Body of pancreas (tissue), 4 donors: ENCODE data around the gene WNT3A. TPM values are rescaled to one million over a fixed set of nuclear protein-coding genes. Genes with fewer than 3 reads are reported as not detected.

Experiments
- ATAC-seq: fragments of 150-250 bp; one replicate; pipeline ENCODE4 v1.9.1; 2016
- DNase-seq, 4 donors: peaks; one replicate each; pipeline ENCODE4 v3.0.0-alpha.2; 2019
- H3K27ac ChIP-seq, 4 donors: fragments of 200-600 bp; sonication (generic); 1 replicate in 3 of 4; 2 replicates in 1 of 4; pipeline versions ENCODE4 v1.5.1 to v1.6.1; 2016 to 2019; ENCODE audit warnings: mild to moderate bottlenecking in 1 of 4, mixed read lengths in 1 of 4, moderate library complexity in 1 of 4
- H3K27me3 ChIP-seq, 2 donors: fragments of 200-600 bp; sonication (generic); one replicate each; pipeline ENCODE4 v1.6.0; 2016; ENCODE audit warnings: mild to moderate bottlenecking in 1 of 2
- H3K36me3 ChIP-seq, 2 donors: fragments of 200-600 bp; sonication (generic); replicated peaks in 1 of 2; 2 replicates each; pipeline ENCODE4 v1.5.1; 2016; ENCODE audit warnings: low read depth in 2 of 2; ENCODE audit not compliant: insufficient read depth in 1 of 2
- H3K4me1 ChIP-seq: fragments of 200-600 bp; sonication (generic); one replicate; pipeline ENCODE4 v1.6.0; 2016
- H3K4me3 ChIP-seq, 2 donors: fragments of 200-600 bp; sonication (generic); 1 replicate in 1 of 2; 2 replicates in 1 of 2; pipeline ENCODE4 v1.5.1; 2016 to 2019
- H3K9me3 ChIP-seq, 3 donors: fragments of 200-600 bp; sonication (generic); 1 replicate in 2 of 3; 2 replicates in 1 of 3; pipeline ENCODE4 v1.5.1; 2016
- CTCF ChIP-seq, 7 experiments: fragments of 450-650 bp in 4 of 7; fragments of 200-600 bp in 3 of 7; sonication (generic) in 3 of 7; IDR thresholded peaks; one replicate each; pipeline ENCODE4 v1.5.1; 2016 to 2019; ENCODE audit warnings: antibody characterized with exemption in 7 of 7
- POLR2A ChIP-seq, 3 donors: fragments of 450-650 bp; IDR thresholded peaks; one replicate each; pipeline ENCODE4 v1.6.1; 2016; ENCODE audit warnings: antibody characterized with exemption in 3 of 3, mild to moderate bottlenecking in 2 of 3
- WGBS, 2 donors: methylation state at CpG; one replicate each; pipeline ENCODE4 v1.1.5; 2017; 5-methylcytosine and 5-hydroxymethylcytosine counted together
- intact Hi-C: fragments of 100-400 bp; cut with DNase I; formaldehyde crosslinking; loops from one replicate; pipeline ENCODE4 v1.15.1; 2023
- total RNA-seq, 2 donors: library from RNA; depleted of rRNA; stranded (reverse); fragments of >200 nt; gene quantifications; one replicate each; pipeline ENCODE4 v1.1.0, GENCODE V29; 2016

Gene WNT3A
- total RNA-seq, 2 donors from 2014 or later: not detected

- Histone ChIP-seq H3K27me3 (peaks cover 0 to 21% of the 10 kb centered on the region in 2 donors), H3K9me3 (no peaks in the 10 kb centered on the region), H3K36me3 (no peaks in the 10 kb centered on the region), H3K4me1 (peaks cover 25% of the 10 kb centered on the region), H3K4me3 (no peak overlapping the region), H3K27ac (no peak overlapping the region)
- TF ChIP-seq POLR2A (IDR thresholded peaks at IDR 0.05) (no peak), CTCF (IDR thresholded peaks at IDR 0.05) (no peak)
- intact Hi-C loops: no loop called here
- WGBS, 2 donors: 77 to 85% methylated on average over 3 to 14 of the region's 15 CpGs
- no peak for ATAC-seq
- no peak for DNase-seq
Observed at GRCh38 chr1:228063251-228064191, 56.7 kb downstream of the WNT3A start.

- H3K9me3 ChIP-seq: no peaks in the 10 kb centered on the region
- H3K4me1 ChIP-seq: peaks cover 17% of the 10 kb centered on the region
- no peak for TF ChIP-seq POLR2A (IDR thresholded peaks at IDR 0.05)
- no peak for TF ChIP-seq CTCF (IDR thresholded peaks at IDR 0.05)
- H3K36me3 ChIP-seq: no peaks in the 10 kb centered on the region
- ATAC-seq (no peak), DNase-seq (no peak)
- intact Hi-C loops: no loop called here
- 34 to 86% methylated on average over 4 to 5 of the region's 8 CpGs for WGBS, 2 donors
- no peak overlapping the region for H3K27ac ChIP-seq
- H3K27me3 ChIP-seq: peaks cover 0 to 16% of the 10 kb centered on the region in 2 donors
- no peak overlapping the region for H3K4me3 ChIP-seq
Observed at GRCh38 chr1:228064296-228064695, 57.5 kb downstream of the WNT3A start.

- ATAC-seq (no peak), DNase-seq (no peak)
- Histone ChIP-seq H3K27me3 (peaks cover 0 to 16% of the 10 kb centered on the region in 2 donors), H3K4me3 (no peak overlapping the region), H3K4me1 (peaks cover 11% of the 10 kb centered on the region), H3K9me3 (no peaks in the 10 kb centered on the region), H3K27ac (no peak overlapping the region), H3K36me3 (no peaks in the 10 kb centered on the region)
- intact Hi-C loops: no loop called here
- no peak for TF ChIP-seq CTCF (IDR thresholded peaks at IDR 0.05)
- TF ChIP-seq POLR2A (IDR thresholded peaks at IDR 0.05): no peak
- 72 to 83% methylated on average over 7 to 15 of the region's 15 CpGs for WGBS, 2 donors
Observed at GRCh38 chr1:228064741-228065542, 58.1 kb downstream of the WNT3A start.

GRCh38 chr1:228065543-228066347 lies 58.9 kb downstream of the WNT3A start:
- intact Hi-C loops: no loop called here
- Histone ChIP-seq H3K4me1 (peaks cover 3% of the 10 kb centered on the region), H3K4me3 (no peak overlapping the region), H3K27ac (no peak overlapping the region), H3K9me3 (no peaks in the 10 kb centered on the region), H3K27me3 (peaks cover 0 to 16% of the 10 kb centered on the region in 2 donors), H3K36me3 (no peaks in the 10 kb centered on the region)
- WGBS, 2 donors: 68 to 73% methylated on average over 3 to 15 of the region's 15 CpGs
- DNase-seq (no peak), ATAC-seq (no peak)
- no peak for TF ChIP-seq POLR2A (IDR thresholded peaks at IDR 0.05)
- TF ChIP-seq CTCF (IDR thresholded peaks at IDR 0.05): no peak
